Measurements from ENCODE around the gene RBFOX1.

The RBFOX1 gene

GRCh38 chr16:7399296-7399695 lies 66.7 kb downstream of the RBFOX1 start:
- intact Hi-C loops (cut with DNase I), result no loop called here
- no peak for DNase-seq

- intact Hi-C loops (cut with DNase I), result no loop called here
- DNase-seq, result peak in 13 of 42 donors; percentile 24 to 75 (median 44)
These were observed 67.7 kb downstream of the RBFOX1 start for GRCh38 chr16:7400117-7400890.

- DNase-seq, result no peak
- intact Hi-C loops (cut with DNase I), result no loop called here
These were observed 71.6 kb downstream of the RBFOX1 start for GRCh38 chr16:7404217-7404616.

GRCh38 chr16:7405166-7405565 lies 72.5 kb downstream of the RBFOX1 start:
- peak in 41 of 42 donors; percentile 44 to 92 (median 72) for DNase-seq
- intact Hi-C loops (cut with DNase I), result no loop called here

GRCh38 chr16:7408700-7409365 lies 76.2 kb downstream of the RBFOX1 start:
- intact Hi-C loops (cut with DNase I), result no loop called here
- DNase-seq, result peak in 13 of 42 donors; percentile 16 to 64 (median 35)

- intact Hi-C loops (cut with DNase I), result no loop called here
- DNase-seq, result no peak
These were observed 86.8 kb downstream of the RBFOX1 start for GRCh38 chr16:7419441-7419840.

- intact Hi-C loops (cut with DNase I), result no loop called here
- no peak for DNase-seq
These were observed 87.4 kb downstream of the RBFOX1 start for GRCh38 chr16:7420079-7420478.

- DNase-seq, result peak in 5 of 42 donors; percentile 44 to 59 (median 53)
These were observed 88.2 kb downstream of the RBFOX1 start for GRCh38 chr16:7420843-7421242.

GRCh38 chr16:7421578-7421977 lies 88.9 kb downstream of the RBFOX1 start:
- intact Hi-C loops (cut with DNase I), result no loop called here
- no peak for DNase-seq

More at GRCh38 chr16:7420843-7421242, 88.2 kb downstream of the RBFOX1 start:
- intact Hi-C loops (cut with DNase I), result no loop called here

GRCh38 chr16:7422036-7422888 lies 89.6 kb downstream of the RBFOX1 start:
- peak in 32 of 42 donors; percentile 23 to 79 (median 60) for DNase-seq
- intact Hi-C loops (cut with DNase I), result no loop called here

GRCh38 chr16:7423434-7424044 lies 90.9 kb downstream of the RBFOX1 start:
- intact Hi-C loops (cut with DNase I), result no loop called here

GRCh38 chr16:7426161-7426560 lies 93.5 kb downstream of the RBFOX1 start:
- intact Hi-C loops (cut with DNase I), result no loop called here
- no peak for DNase-seq

More at GRCh38 chr16:7423434-7424044, 90.9 kb downstream of the RBFOX1 start:
- peak in 14 of 42 donors; percentile 13 to 57 (median 38) for DNase-seq

- DNase-seq, result no peak
- intact Hi-C loops (cut with DNase I), result no loop called here
These were observed 99.1 kb downstream of the RBFOX1 start for GRCh38 chr16:7431723-7432122.

- intact Hi-C loops (cut with DNase I), result no loop called here
- no peak for DNase-seq
These were observed 103.7 kb downstream of the RBFOX1 start for GRCh38 chr16:7436306-7436705.

GRCh38 chr16:7437135-7437804 lies 104.6 kb downstream of the RBFOX1 start:
- intact Hi-C loops (cut with DNase I), result no loop called here
- peak in 10 of 42 donors; percentile 16 to 72 (median 52) for DNase-seq

GRCh38 chr16:7437843-7438242 lies 105.2 kb downstream of the RBFOX1 start:
- DNase-seq, result no peak

GRCh38 chr16:7438601-7439000 lies 106.0 kb downstream of the RBFOX1 start:
- intact Hi-C loops (cut with DNase I), result no loop called here
- DNase-seq, result no peak

More at GRCh38 chr16:7437843-7438242, 105.2 kb downstream of the RBFOX1 start:
- intact Hi-C loops (cut with DNase I), result no loop called here

- no peak for DNase-seq
- intact Hi-C loops (cut with DNase I), result no loop called here
These were observed 106.9 kb downstream of the RBFOX1 start for GRCh38 chr16:7439518-7439917.

All from head of caudate nucleus (tissue), 42 donors.